H9 (cell line): Measurements from ENCODE around the gene NUBP1. TPM values are rescaled to one million over a fixed set of nuclear protein-coding genes. Genes with fewer than 3 reads are reported as not detected.

Experiments used
- DNase-seq: peaks from one replicate; pipeline ENCODE4 v3.0.0-alpha.2; 2017
- H2AFZ ChIP-seq: one replicate; pipeline ENCODE4 v1.6.1; 2013; ENCODE audit warnings: mild to moderate bottlenecking, low read length, control low read depth, moderate library complexity
- H2AK5ac ChIP-seq: 2 replicates; pipeline ENCODE4 v1.6.1; 2013; ENCODE audit warnings: low read length, control low read depth, mixed read lengths; ENCODE audit not compliant: insufficient read length
- H2BK120ac ChIP-seq: one replicate; pipeline ENCODE4 v1.6.1; 2013; ENCODE audit warnings: low read depth, mild to moderate bottlenecking, low read length, control low read depth, inconsistent platforms; ENCODE audit not compliant: poor library complexity, severe bottlenecking
- H2BK12ac ChIP-seq: 2 replicates; pipeline ENCODE4 v1.6.1; 2013; ENCODE audit warnings: low read length, control low read depth, mixed read lengths, low read depth; ENCODE audit not compliant: insufficient read length
- H2BK15ac ChIP-seq: 2 replicates; pipeline ENCODE4 v1.6.1; 2013; ENCODE audit warnings: low read depth, low read length, control low read depth
- H2BK20ac ChIP-seq: one replicate; pipeline ENCODE4 v1.6.1; 2013; ENCODE audit warnings: low read depth, mild to moderate bottlenecking, low read length, control low read depth, inconsistent platforms; ENCODE audit not compliant: poor library complexity, severe bottlenecking
- H2BK5ac ChIP-seq: 2 replicates; pipeline ENCODE4 v1.6.1; 2013; ENCODE audit warnings: low read length, control low read depth, mixed read lengths; ENCODE audit not compliant: insufficient read length
- H3K14ac ChIP-seq: 2 replicates; pipeline ENCODE4 v1.6.1; 2013; ENCODE audit warnings: low read length, control low read depth; ENCODE audit not compliant: insufficient read depth
- H3K18ac ChIP-seq: 2 replicates; pipeline ENCODE4 v1.6.1; 2013; ENCODE audit warnings: low read depth, mild to moderate bottlenecking, mixed read lengths, low read length, control low read depth; ENCODE audit not compliant: insufficient read length
- H3K23ac ChIP-seq: 2 replicates; pipeline ENCODE4 v1.6.1; 2013; ENCODE audit warnings: low read length, control low read depth, mixed read lengths, low read depth; ENCODE audit not compliant: insufficient read length
- H3K23me2 ChIP-seq: 2 replicates; pipeline ENCODE4 v1.6.1; 2013; ENCODE audit warnings: low read depth, mild to moderate bottlenecking, mixed read lengths, low read length, control low read depth; ENCODE audit not compliant: insufficient read length, poor library complexity, severe bottlenecking
- H3K27ac ChIP-seq: 2 replicates; pipeline ENCODE4 v1.5.1; 2013; ENCODE audit warnings: low read length, control low read depth, mixed read lengths, low read depth; ENCODE audit not compliant: insufficient read length
- H3K27me3 ChIP-seq: 2 replicates; pipeline ENCODE4 v1.6.1; 2013; ENCODE audit warnings: low read length, control low read depth, inconsistent platforms; ENCODE audit not compliant: insufficient read depth
- H3K4ac ChIP-seq: 2 replicates; pipeline ENCODE4 v1.6.1; 2013; ENCODE audit warnings: low read depth, mild to moderate bottlenecking, control low read depth, inconsistent platforms, low read length, moderate library complexity
- H3K4me1 ChIP-seq: 2 replicates; pipeline ENCODE4 v1.6.1; 2013; ENCODE audit warnings: low read length, control low read depth, inconsistent platforms; ENCODE audit not compliant: insufficient read depth
- H3K4me2 ChIP-seq: 2 replicates; pipeline ENCODE4 v1.6.1; 2013; ENCODE audit warnings: low read length, control low read depth, mixed read lengths; ENCODE audit not compliant: insufficient read length, insufficient read depth
- H3K56ac ChIP-seq: 2 replicates; pipeline ENCODE4 v1.6.1; 2013; ENCODE audit warnings: low read depth, mild to moderate bottlenecking, mixed read lengths, low read length, control low read depth; ENCODE audit not compliant: insufficient read length
- H3K79me1 ChIP-seq: 2 replicates; pipeline ENCODE4 v1.6.1; 2013; ENCODE audit warnings: low read depth, mild to moderate bottlenecking, moderate library complexity, low read length, control low read depth, inconsistent platforms; ENCODE audit not compliant: insufficient read depth, poor library complexity, severe bottlenecking
- H3K79me2 ChIP-seq: 2 replicates; pipeline ENCODE4 v1.6.1; 2013; ENCODE audit warnings: low read length, control low read depth, inconsistent platforms; ENCODE audit not compliant: insufficient read depth
- H3K9ac ChIP-seq: 2 replicates; pipeline ENCODE4 v1.6.1; 2013; ENCODE audit warnings: low read length, control low read depth, mixed read lengths; ENCODE audit not compliant: insufficient read length; ENCODE audit errors: extremely low read depth
- H3K9me3 ChIP-seq: one replicate; pipeline ENCODE4 v1.6.1; 2013; ENCODE audit warnings: low read depth, low read length, inconsistent platforms; ENCODE audit not compliant: control insufficient read depth
- H3T11ph ChIP-seq: one replicate; pipeline ENCODE4 v1.6.1; 2013; ENCODE audit warnings: mild to moderate bottlenecking, low read length, control low read depth, inconsistent platforms
- H4K20me1 ChIP-seq: one replicate; pipeline ENCODE4 v1.6.1; 2013; ENCODE audit not compliant: control insufficient read depth, insufficient read length, insufficient read depth
- H4K5ac ChIP-seq: 2 replicates; pipeline ENCODE4 v1.6.1; 2013; ENCODE audit warnings: low read depth, mild to moderate bottlenecking, mixed read lengths, low read length, control low read depth; ENCODE audit not compliant: insufficient read length
- H4K8ac ChIP-seq: replicated peaks from 2 replicates; pipeline ENCODE4 v1.6.1; 2013; ENCODE audit warnings: low read length, control low read depth, mixed read lengths, low read depth; ENCODE audit not compliant: insufficient read length
- H4K91ac ChIP-seq: 2 replicates; pipeline ENCODE4 v1.6.1; 2013; ENCODE audit warnings: low read depth, mild to moderate bottlenecking, moderate library complexity, mixed read lengths, low read length, control low read depth; ENCODE audit not compliant: insufficient read length
- H3K27ac Mint-ChIP-seq, 3 experiments: 2 replicates in 2 of 3; 3 replicates in 1 of 3; pipeline ENCODE4 v1.8.0; 2020 to 2021; ENCODE audit warnings: mixed read lengths in 3 of 3, mild to moderate bottlenecking in 1 of 3, moderate library complexity in 1 of 3
- H3K27me3 Mint-ChIP-seq: 2 replicates; pipeline ENCODE4 v1.8.0; 2021; ENCODE audit warnings: low read depth, mild to moderate bottlenecking, moderate library complexity, mixed read lengths
- H3K36me3 Mint-ChIP-seq, 3 experiments: 2 replicates in 2 of 3; 3 replicates in 1 of 3; pipeline ENCODE4 v1.8.0; 2020 to 2021; ENCODE audit warnings: low read depth in 3 of 3, mixed read lengths in 3 of 3; ENCODE audit not compliant: insufficient read depth in 1 of 3
- H3K4me1 Mint-ChIP-seq, 2 experiments: 2 replicates each; pipeline ENCODE4 v1.8.0; 2020; ENCODE audit warnings: mixed read lengths in 2 of 2
- H3K4me3 Mint-ChIP-seq, 2 experiments: 2 replicates in 1 of 2; 3 replicates in 1 of 2; pipeline ENCODE4 v1.8.0; 2020 to 2021; ENCODE audit warnings: mild to moderate bottlenecking in 2 of 2, mixed read lengths in 2 of 2, moderate library complexity in 1 of 2
- H3K9me3 Mint-ChIP-seq, 2 experiments: 2 replicates in 1 of 2; 3 replicates in 1 of 2; pipeline ENCODE4 v1.8.0; 2020; ENCODE audit warnings: mild to moderate bottlenecking in 2 of 2, mixed read lengths in 2 of 2, moderate library complexity in 1 of 2
- WGBS: extraction: QIAGEN DNeasy Blood & Tissue Kit; methylation state at CpG from one replicate; pipeline ENCODE4 v1.1.7; 2013; ENCODE audit warnings: missing lambda C conversion rate, low lambda C conversion rate, mixed read lengths; ENCODE audit not compliant: insufficient read length; ENCODE audit errors: extremely low coverage; 5-methylcytosine and 5-hydroxymethylcytosine counted together
- total RNA-seq: library from RNA; stranded (reverse); gene quantifications from 2 replicates; pipeline ENCODE4 v1.2.1, GENCODE V29; 2021
- TF ChIP-seq, protein P1 (sequence below): fragments of 200-600 bp; sonication (generic); conservative IDR thresholded peaks from 3 replicates; pipeline ENCODE4 v1.8.0; 2021; ENCODE audit warnings: antibody characterized with exemption, mild to moderate bottlenecking

NUBP1 gene
- total RNA-seq, 1 experiment from 2014 or later = 36.5 TPM

DNA sequence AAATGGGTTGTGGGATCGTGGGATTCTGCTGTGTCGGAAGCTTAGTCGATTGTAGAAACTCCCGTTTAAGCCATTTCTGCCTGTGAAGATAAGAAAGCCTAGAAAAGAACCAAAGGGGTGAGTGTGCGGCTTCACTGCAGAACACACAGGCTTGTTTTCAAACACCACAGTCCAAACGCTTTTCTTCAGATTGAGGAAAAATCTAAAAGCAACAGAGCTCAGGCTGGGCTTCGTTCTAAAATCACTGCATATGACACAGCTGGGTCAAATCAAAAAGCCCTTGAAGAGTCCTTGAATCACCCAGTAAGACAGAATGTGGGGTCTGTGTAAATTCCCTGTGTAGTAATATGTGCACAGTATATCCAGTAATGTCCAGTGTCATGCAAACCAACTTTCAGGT lies 25.7 kb downstream of the NUBP1 start:
- DNase-seq = no peak
- no peaks in the 10 kb centered on the region for H3K23me2 ChIP-seq
- no peak overlapping the region for H3K4me2 ChIP-seq
- H2BK20ac ChIP-seq = no peak overlapping the region
- WGBS = no CpG with 5 or more reads among the region's 7 CpGs
- Mint-ChIP-seq H3K4me1 (peaks cover 4 to 5% of the 10 kb centered on the region in 2 experiments), H3K27me3 (no peaks in the 10 kb centered on the region), H3K27ac (no peak overlapping the region), H3K36me3 (peaks cover 4 to 31% (median 28%) of the 10 kb centered on the region in 3 experiments; a peak in 6 of 7 replicates), H3K4me3 (no peak overlapping the region), H3K9me3 (no peaks in the 10 kb centered on the region)
- no peak overlapping the region for H3K9ac ChIP-seq
- no peak overlapping the region for H3T11ph ChIP-seq
- H3K79me1 ChIP-seq = no peaks in the 10 kb centered on the region
- H2BK5ac ChIP-seq = no peak overlapping the region
- no peak overlapping the region for H4K5ac ChIP-seq
- H3K56ac ChIP-seq = no peak overlapping the region
- no peaks in the 10 kb centered on the region for H4K20me1 ChIP-seq
- no peaks in the 10 kb centered on the region for H3K9me3 ChIP-seq
- H3K27me3 ChIP-seq = no peaks in the 10 kb centered on the region
- H3K23ac ChIP-seq = no peak overlapping the region
- no peak overlapping the region for H3K27ac ChIP-seq
- H2BK120ac ChIP-seq = no peak overlapping the region
- no peaks in the 10 kb centered on the region for H3K4me1 ChIP-seq
- TF ChIP-seq, protein P1, sequence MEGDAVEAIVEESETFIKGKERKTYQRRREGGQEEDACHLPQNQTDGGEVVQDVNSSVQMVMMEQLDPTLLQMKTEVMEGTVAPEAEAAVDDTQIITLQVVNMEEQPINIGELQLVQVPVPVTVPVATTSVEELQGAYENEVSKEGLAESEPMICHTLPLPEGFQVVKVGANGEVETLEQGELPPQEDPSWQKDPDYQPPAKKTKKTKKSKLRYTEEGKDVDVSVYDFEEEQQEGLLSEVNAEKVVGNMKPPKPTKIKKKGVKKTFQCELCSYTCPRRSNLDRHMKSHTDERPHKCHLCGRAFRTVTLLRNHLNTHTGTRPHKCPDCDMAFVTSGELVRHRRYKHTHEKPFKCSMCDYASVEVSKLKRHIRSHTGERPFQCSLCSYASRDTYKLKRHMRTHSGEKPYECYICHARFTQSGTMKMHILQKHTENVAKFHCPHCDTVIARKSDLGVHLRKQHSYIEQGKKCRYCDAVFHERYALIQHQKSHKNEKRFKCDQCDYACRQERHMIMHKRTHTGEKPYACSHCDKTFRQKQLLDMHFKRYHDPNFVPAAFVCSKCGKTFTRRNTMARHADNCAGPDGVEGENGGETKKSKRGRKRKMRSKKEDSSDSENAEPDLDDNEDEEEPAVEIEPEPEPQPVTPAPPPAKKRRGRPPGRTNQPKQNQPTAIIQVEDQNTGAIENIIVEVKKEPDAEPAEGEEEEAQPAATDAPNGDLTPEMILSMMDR = no peak
- no peaks in the 10 kb centered on the region for H3K79me2 ChIP-seq
- H2BK12ac ChIP-seq = no peak overlapping the region
- H2BK15ac ChIP-seq = no peak overlapping the region
- H3K18ac ChIP-seq = no peak overlapping the region
- no peak overlapping the region for H2AK5ac ChIP-seq
- no peak overlapping the region for H3K4ac ChIP-seq
- H4K91ac ChIP-seq = no peak overlapping the region
- no peak overlapping the region for H3K14ac ChIP-seq
- no peak overlapping the region for H4K8ac ChIP-seq
- no peak overlapping the region for H2AFZ ChIP-seq
